Erythroblast (primary cell): ENCODE data around the gene YTHDC2.

Experiments
- GATA1 ChIP-seq: IDR thresholded peaks from 2 replicates; pipeline ENCODE4 v1.6.1; 2011; ENCODE audit warnings: low read depth, mild to moderate bottlenecking, control low read depth, low read length, moderate library complexity
- POLR2A ChIP-seq: IDR thresholded peaks from 2 replicates; pipeline ENCODE4 v1.6.1; 2011; ENCODE audit warnings: mild to moderate bottlenecking, low read length

DNA sequence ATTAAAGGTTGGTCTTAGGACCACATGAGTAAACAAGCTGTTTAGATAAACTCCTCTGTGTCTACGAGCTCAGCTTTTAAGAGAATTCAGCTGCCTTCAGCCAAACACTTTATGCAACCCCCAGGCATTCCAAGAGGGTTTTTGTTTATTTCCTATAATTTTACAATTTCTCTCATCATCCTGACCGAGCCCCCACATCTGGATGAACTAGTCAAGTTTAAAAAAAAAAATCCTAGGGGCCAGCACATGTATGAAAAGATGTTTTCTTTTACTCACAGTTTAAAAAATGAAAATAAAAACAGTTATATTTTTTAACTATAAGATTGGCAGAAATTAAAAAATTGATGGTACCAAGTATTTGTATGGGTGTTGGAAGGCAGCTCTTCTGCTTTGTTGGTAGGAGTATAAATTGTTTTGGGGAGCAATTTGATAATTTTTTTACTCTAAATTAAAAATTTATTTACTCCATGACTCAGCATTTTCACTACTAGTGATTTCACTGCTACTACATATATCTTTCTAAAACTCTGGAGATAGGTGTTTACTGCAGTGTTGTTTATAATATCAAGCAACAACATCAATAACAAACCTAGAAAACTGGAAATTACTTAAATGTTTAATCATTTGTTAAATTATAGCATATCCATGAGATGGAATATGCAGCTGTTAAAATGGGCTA, 18.1 kb downstream of the YTHDC2 start:
- TF ChIP-seq POLR2A (no peak), GATA1 (no peak)
